ENCODE data around the gene MAPKAP1.

GRCh38 chr9:125638239-125639045, 68.6 kb downstream of the MAPKAP1 start:
- TF ChIP-seq EP300 (IDR thresholded peaks at IDR 0.05) (no peak), CTCF (IDR thresholded peaks at IDR 0.05) (no peak), POLR2A (IDR thresholded peaks at IDR 0.05) (no peak)

Data from suprapubic skin (tissue), 3 donors.